PC-9 (cell line): Measurements from ENCODE around the gene TAB3.

ENCODE experiments used
- CTCF ChIP-seq: fragments of 200-600 bp; sonication (generic); conservative IDR thresholded peaks from 2 replicates; pipeline ENCODE4 v1.6.1; 2017; ENCODE audit warnings: mixed run types, antibody characterized with exemption, mild to moderate bottlenecking, moderate library complexity
- EZH2 ChIP-seq: fragments of 200-600 bp; sonication (generic); IDR thresholded peaks from 2 replicates; pipeline ENCODE4 v1.8.0; 2017; ENCODE audit warnings: antibody characterized with exemption, low read depth

DNA sequence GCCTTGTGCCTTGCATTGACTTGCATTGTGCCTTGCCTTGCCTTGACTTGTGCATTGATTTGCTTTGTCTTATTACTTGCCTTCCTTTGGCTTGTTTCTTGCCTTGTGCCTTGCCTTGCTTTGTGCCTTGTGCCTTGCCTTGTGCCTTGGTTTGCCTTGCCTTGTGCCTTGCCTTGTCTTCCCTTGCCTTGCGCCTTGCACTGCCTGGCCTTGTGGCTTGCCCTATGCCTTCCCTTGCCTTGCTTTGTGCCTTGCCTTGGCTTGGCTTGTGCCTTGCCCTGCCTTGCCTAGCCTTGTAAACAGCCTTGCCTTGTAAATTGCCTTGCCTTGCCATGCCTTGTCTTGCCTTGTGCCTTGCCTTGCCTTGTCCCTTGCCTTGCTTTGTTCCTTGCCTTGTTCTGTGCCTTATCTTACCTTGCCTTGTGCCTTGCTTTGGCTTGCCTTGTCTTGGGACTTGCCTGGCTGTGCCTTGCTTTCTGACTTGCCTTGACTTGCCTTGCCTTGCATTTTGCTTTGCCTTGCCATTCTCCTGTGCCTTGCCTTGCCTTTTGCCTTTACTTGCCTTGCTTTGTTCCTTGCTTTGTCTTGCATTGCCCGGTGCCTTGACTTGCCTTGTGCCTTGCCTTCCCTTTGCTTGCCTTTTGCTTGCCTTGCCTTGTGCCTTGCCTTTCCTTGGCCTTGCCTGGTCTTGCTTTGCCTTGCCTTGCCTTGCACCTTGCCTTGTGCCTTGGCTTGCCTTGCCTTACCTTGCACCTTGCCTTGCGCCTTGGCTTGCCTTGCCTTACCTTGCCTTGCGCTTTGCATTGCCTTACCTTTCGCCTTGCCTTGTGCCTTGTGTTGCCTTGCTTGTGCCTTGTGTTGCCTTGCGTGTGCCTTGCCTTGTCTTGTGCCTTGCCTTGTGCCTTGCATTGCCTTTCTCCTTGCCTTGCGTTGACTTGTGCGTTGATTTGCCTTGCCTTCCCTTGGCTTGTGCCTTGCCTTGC lies 97.5 kb downstream of the TAB3 start:
- TF ChIP-seq CTCF = no peak
- no peak for TF ChIP-seq EZH2
